SK-N-SH treated with all-trans-retinoic acid at 6 μM for 48 hours (cell line): ENCODE data around the gene MIAT.

Source experiments
- ATAC-seq: fragments of 200-7000 bp; cut with Tn5 transposase; 3 replicates; pipeline ENCODE4 v1.9.1; 2020; ENCODE audit warnings: mild to moderate bottlenecking, moderate library complexity
- ARNTL ChIP-seq: fragments of 450-650 bp; formaldehyde crosslinking; IDR thresholded peaks from 2 replicates; pipeline ENCODE4 v1.5.0; 2020; ENCODE audit warnings: low read depth, mild to moderate bottlenecking, moderate library complexity, borderline replicate concordance
- CSDC2 ChIP-seq: fragments of 250-450 bp; sonication (Bioruptor Pico); IDR thresholded peaks from 2 replicates; pipeline ENCODE4 v1.5.0; 2020; ENCODE audit warnings: mild to moderate bottlenecking, moderate library complexity
- ESRRG ChIP-seq: fragments of 250-450 bp; sonication (Bioruptor Pico); IDR thresholded peaks from 2 replicates; pipeline ENCODE4 v1.6.1; 2021; ENCODE audit warnings: mild to moderate bottlenecking
- GLIS3 ChIP-seq: fragments of 250-450 bp; sonication (Bioruptor Pico); IDR thresholded peaks from 2 replicates; pipeline ENCODE4 v1.5.0; 2020; ENCODE audit warnings: mild to moderate bottlenecking, moderate library complexity
- ISL1 ChIP-seq: fragments of 250-450 bp; sonication (Bioruptor Pico); IDR thresholded peaks from 2 replicates; pipeline ENCODE4 v2.1.2; 2022; ENCODE audit warnings: mild to moderate bottlenecking, moderate library complexity
- PPARA ChIP-seq: fragments of 250-450 bp; sonication (Bioruptor Pico); IDR thresholded peaks from 2 replicates; pipeline ENCODE4 v1.5.0; 2020; ENCODE audit warnings: mild to moderate bottlenecking, borderline replicate concordance
- RARB ChIP-seq: fragments of 250-450 bp; sonication (Bioruptor Pico); IDR thresholded peaks from 2 replicates; pipeline ENCODE4 v1.8.0; 2021; ENCODE audit warnings: mild to moderate bottlenecking, moderate library complexity
- SNAI2 ChIP-seq: fragments of 250-450 bp; sonication (Bioruptor Pico); IDR thresholded peaks from 2 replicates; pipeline ENCODE4 v1.5.0; 2020; ENCODE audit warnings: mild to moderate bottlenecking, moderate library complexity
- TOX ChIP-seq: fragments of 250-450 bp; sonication (Bioruptor Pico); IDR thresholded peaks from 2 replicates; pipeline ENCODE4 v1.8.0; 2021; ENCODE audit warnings: mild to moderate bottlenecking, moderate library complexity, borderline replicate concordance
- ZC3H10 ChIP-seq: fragments of 250-450 bp; sonication (Bioruptor Pico); IDR thresholded peaks from 2 replicates; pipeline ENCODE4 v1.5.1; 2021; ENCODE audit warnings: mild to moderate bottlenecking, moderate library complexity
- ZFP3 ChIP-seq: fragments of 250-450 bp; sonication (Bioruptor Pico); IDR thresholded peaks from 2 replicates; pipeline ENCODE4 v1.5.0; 2020; ENCODE audit warnings: mild to moderate bottlenecking, moderate library complexity
- ZFP30 ChIP-seq: fragments of 450-650 bp; formaldehyde crosslinking; IDR thresholded peaks from 2 replicates; pipeline ENCODE4 v1.5.0; 2022; ENCODE audit warnings: mild to moderate bottlenecking, moderate library complexity
- ZNF70 ChIP-seq: fragments of 450-650 bp; formaldehyde crosslinking; IDR thresholded peaks from 2 replicates; pipeline ENCODE4 v1.5.0; 2020; ENCODE audit warnings: mild to moderate bottlenecking, moderate library complexity
- ZNF8 ChIP-seq: fragments of 450-650 bp; formaldehyde crosslinking; IDR thresholded peaks from 2 replicates; pipeline ENCODE4 v1.5.0; 2020; ENCODE audit warnings: mild to moderate bottlenecking, moderate library complexity
- TF ChIP-seq, protein P1 (sequence below): fragments of 250-450 bp; sonication (Bioruptor Pico); IDR thresholded peaks from 2 replicates; pipeline ENCODE4 v1.5.1; 2021; ENCODE audit warnings: mild to moderate bottlenecking, moderate library complexity
- TF ChIP-seq, protein P2 (sequence below): fragments of 250-450 bp; sonication (Bioruptor Pico); IDR thresholded peaks from 2 replicates; pipeline ENCODE4 v1.8.0; 2020; ENCODE audit warnings: mild to moderate bottlenecking, moderate library complexity, borderline replicate concordance
- TF ChIP-seq, protein P3 (sequence below): fragments of 250-450 bp; sonication (Bioruptor Pico); IDR thresholded peaks from 2 replicates; pipeline ENCODE4 v1.8.0; 2021; ENCODE audit warnings: low read depth, mild to moderate bottlenecking, moderate library complexity, borderline replicate concordance

The MIAT gene

DNA sequence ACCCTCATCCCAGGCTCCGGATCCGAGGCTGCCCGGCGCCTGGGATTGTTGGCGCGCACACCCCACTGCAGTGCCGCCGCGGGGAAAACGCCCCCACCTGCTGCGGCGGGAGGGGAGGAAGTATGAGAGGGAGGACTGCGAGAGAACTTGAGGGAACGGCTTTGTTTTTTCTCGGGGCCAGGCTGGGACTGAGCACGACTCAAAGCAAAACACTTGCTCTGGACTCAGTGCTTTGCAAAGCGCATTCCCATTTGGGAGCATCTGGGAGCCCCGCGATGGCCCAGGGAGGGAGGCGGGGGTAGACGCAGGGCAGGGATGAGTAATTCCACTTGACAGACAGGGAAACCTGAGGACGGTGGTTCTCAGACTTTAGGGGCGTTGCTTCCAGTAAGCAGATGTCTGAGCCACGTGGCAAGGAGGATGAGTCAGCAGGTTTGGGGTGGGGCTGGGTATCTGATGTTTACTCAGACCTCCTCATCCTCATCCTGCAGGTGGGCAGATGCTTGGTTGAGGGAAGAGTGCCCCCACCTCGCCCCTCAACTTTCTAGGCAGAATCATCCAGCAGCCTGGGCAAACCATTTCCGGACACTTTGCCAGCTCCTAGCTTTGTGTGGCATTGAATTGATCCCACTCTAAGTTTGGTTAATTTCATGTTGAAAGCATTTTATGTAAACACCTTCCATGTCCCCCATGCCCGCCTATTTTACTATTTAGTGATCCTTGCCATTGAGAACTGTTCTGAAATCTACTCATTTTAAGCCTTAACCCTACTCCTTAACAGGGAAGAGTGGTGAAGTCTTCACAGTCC lies 1.5 kb downstream of the MIAT start:
- TF ChIP-seq, protein P1, sequence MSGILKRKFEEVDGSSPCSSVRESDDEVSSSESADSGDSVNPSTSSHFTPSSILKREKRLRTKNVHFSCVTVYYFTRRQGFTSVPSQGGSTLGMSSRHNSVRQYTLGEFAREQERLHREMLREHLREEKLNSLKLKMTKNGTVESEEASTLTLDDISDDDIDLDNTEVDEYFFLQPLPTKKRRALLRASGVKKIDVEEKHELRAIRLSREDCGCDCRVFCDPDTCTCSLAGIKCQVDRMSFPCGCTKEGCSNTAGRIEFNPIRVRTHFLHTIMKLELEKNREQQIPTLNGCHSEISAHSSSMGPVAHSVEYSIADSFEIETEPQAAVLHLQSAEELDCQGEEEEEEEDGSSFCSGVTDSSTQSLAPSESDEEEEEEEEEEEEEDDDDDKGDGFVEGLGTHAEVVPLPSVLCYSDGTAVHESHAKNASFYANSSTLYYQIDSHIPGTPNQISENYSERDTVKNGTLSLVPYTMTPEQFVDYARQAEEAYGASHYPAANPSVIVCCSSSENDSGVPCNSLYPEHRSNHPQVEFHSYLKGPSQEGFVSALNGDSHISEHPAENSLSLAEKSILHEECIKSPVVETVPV (CRISPR knock-in tag): no peak
- no peak for TF ChIP-seq ZNF70 (CRISPR knock-in tag)
- TF ChIP-seq, protein P2, sequence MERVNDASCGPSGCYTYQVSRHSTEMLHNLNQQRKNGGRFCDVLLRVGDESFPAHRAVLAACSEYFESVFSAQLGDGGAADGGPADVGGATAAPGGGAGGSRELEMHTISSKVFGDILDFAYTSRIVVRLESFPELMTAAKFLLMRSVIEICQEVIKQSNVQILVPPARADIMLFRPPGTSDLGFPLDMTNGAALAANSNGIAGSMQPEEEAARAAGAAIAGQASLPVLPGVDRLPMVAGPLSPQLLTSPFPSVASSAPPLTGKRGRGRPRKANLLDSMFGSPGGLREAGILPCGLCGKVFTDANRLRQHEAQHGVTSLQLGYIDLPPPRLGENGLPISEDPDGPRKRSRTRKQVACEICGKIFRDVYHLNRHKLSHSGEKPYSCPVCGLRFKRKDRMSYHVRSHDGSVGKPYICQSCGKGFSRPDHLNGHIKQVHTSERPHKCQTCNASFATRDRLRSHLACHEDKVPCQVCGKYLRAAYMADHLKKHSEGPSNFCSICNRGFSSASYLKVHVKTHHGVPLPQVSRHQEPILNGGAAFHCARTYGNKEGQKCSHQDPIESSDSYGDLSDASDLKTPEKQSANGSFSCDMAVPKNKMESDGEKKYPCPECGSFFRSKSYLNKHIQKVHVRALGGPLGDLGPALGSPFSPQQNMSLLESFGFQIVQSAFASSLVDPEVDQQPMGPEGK (CRISPR knock-in tag): no peak
- no peak for TF ChIP-seq ZC3H10 (CRISPR knock-in tag)
- no peak for TF ChIP-seq TOX (CRISPR knock-in tag)
- ATAC-seq: peak; percentile 91

DNA sequence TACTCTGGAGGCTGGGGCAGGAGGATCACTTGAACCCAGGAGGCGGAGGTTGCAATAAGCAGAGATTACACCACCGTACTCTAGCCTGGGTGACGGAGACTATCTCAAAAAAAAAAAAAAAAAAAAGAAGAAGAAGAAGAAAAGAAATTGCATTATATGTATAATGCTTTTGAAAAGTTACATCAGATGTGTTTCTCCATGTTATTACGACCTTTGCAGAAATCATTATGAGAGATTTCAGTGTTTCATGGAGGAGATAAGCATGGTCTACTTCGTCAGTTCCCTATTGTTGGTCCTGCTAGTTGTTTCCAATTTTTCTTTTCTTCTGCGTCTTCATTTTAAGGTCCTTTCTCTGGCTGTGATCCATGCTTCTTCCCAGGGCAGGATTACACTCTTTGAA lies 3.0 kb downstream of the MIAT start:
- ATAC-seq: no peak
- TF ChIP-seq ARNTL (CRISPR knock-in tag) (no peak), ZFP30 (no peak), GLIS3 (CRISPR knock-in tag) (no peak), ZC3H10 (CRISPR knock-in tag) (no peak), RARB (no peak), ISL1 (no peak), CSDC2 (CRISPR knock-in tag) (no peak)
- TF ChIP-seq, protein P1 (CRISPR knock-in tag): no peak

DNA sequence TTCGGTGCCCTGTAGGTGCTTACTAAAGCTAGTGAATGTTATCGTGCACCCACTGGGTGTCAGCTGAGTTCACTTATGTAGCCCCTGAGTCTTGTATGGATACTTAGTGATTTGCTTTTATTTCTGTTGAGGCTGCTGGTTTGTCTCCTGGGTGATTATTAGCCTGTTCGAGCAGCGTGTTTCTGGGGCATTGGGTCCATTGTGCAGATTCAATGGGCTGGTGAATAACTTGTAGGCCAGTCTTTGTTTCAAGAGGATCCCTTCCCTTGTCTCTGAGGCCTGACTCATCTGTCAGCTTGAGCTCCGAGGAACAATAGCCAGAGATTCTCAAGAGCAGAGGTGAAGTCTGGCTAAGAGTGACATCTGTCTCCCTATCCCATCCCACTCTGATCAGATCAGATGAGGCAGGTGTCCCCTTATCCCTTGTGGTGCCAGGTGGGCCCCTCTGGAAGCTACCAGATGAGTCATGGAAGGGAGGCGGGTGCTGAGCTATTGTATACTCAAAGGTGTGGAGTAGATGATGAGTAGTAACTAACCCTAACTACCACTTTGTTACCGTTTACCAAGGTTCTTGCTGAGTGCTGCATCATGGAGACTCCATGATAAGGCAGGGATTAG lies 3.7 kb downstream of the MIAT start:
- no peak for ATAC-seq
- TF ChIP-seq, protein P1 (CRISPR knock-in tag): no peak
- no peak for TF ChIP-seq ZNF8 (CRISPR knock-in tag)
- TF ChIP-seq GLIS3 (CRISPR knock-in tag): no peak
- no peak for TF ChIP-seq SNAI2 (CRISPR knock-in tag)
- TF ChIP-seq ZFP3 (CRISPR knock-in tag): no peak

DNA sequence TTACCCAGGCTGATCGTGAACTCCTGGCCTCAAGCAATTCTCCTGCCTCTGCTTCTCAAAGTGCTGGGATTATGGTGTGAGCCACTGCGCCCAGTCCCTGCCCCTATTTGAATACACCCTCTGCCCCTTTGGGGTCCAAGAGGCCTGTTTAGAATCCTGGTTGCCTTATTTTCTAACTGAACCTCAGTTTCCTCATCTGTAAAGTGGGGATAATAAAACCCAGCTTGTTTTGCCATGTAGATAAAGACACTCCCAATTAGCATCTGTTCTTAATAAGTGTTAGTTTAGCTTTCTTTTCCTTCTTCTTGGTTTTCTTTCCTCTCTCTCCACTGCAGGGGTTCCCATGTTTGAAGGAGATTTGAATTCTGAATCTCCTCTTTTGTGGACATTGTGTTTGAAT lies 4.8 kb downstream of the MIAT start:
- ATAC-seq: no peak
- TF ChIP-seq GLIS3 (CRISPR knock-in tag): no peak
- no peak for TF ChIP-seq ARNTL (CRISPR knock-in tag)
- TF ChIP-seq ZC3H10 (CRISPR knock-in tag): no peak
- no peak for TF ChIP-seq ZFP30
- TF ChIP-seq, protein P2 (CRISPR knock-in tag): no peak
- TF ChIP-seq ZFP3 (CRISPR knock-in tag): no peak
- no peak for TF ChIP-seq PPARA (CRISPR knock-in tag)
- TF ChIP-seq, protein P1 (CRISPR knock-in tag): no peak
- TF ChIP-seq ESRRG (CRISPR knock-in tag): no peak
- no peak for TF ChIP-seq CSDC2 (CRISPR knock-in tag)
- no peak for TF ChIP-seq ISL1
- TF ChIP-seq, protein P3, sequence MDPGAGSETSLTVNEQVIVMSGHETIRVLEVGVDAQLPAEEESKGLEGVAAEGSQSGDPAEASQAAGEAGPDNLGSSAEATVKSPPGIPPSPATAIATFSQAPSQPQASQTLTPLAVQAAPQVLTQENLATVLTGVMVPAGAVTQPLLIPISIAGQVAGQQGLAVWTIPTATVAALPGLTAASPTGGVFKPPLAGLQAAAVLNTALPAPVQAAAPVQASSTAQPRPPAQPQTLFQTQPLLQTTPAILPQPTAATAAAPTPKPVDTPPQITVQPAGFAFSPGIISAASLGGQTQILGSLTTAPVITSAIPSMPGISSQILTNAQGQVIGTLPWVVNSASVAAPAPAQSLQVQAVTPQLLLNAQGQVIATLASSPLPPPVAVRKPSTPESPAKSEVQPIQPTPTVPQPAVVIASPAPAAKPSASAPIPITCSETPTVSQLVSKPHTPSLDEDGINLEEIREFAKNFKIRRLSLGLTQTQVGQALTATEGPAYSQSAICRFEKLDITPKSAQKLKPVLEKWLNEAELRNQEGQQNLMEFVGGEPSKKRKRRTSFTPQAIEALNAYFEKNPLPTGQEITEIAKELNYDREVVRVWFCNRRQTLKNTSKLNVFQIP: no peak
- no peak for TF ChIP-seq TOX (CRISPR knock-in tag)
